K562 (cell line): ENCODE results near the gene OR10G7. TPM values are rescaled to one million over a fixed set of nuclear protein-coding genes. Genes with fewer than 3 reads are reported as not detected.
"Not testable (repeated sequence)": the region's sequence is repeated elsewhere in the genome, so short reads cannot be mapped to it uniquely, and the experiment has no call there.

ENCODE experiments used
- ATAC-seq: fragments of 200-7000 bp; cut with Tn5 transposase; 3 replicates; pipeline ENCODE4 v1.9.1; 2020; ENCODE audit warnings: moderate library complexity
- BruUV-seq: library from RNA; stranded (reverse); fragments of 400-500 nt; replicated peaks from 2 replicates; lab custom pipeline; 2021; lab: Mats Ljungman, UMichigan
- CTCF ChIA-PET: fragments of 300-600 bp; formaldehyde crosslinking; extraction: SDS; loops from one replicate; lab custom pipeline; 2021; ENCODE audit warnings: low intra/inter-chr PET ratio; lab: Yijun Ruan, JAX
- POLR2A ChIA-PET: fragments of 300-600, 350-650 bp; sonication (Branson Sonifier 250); formaldehyde crosslinking; extraction: SDS; loops from one replicate; lab custom pipeline; 2021; ENCODE audit warnings: antibody characterized with exemption, inconsistent platforms; lab: Yijun Ruan, JAX
- DNase-seq, 4 experiments: peaks; one replicate each; pipeline versions ENCODE4 v3.0.0 to v3.0.0-alpha.2; 2011 to 2018; ENCODE audit warnings: low spot score in 3 of 4, mixed read lengths in 3 of 4; ENCODE audit errors: extremely low read depth in 1 of 4
- FAIRE-seq: peaks from 2 replicates; lab custom pipeline; 2011; peaks lifted over from hg19 to GRCh38; lab: Jason Lieb, UNC
- H2AFZ ChIP-seq: 2 replicates; pipeline ENCODE4 v1.6.0; 2011; ENCODE audit warnings: low read depth, low read length, control low read depth, inconsistent platforms
- H3K27ac ChIP-seq: fragments of 200-600 bp; 3 replicates; pipeline ENCODE4 v1.8.0; 2011; ENCODE audit warnings: low read depth, mild to moderate bottlenecking, control low read depth, inconsistent platforms, low read length, moderate library complexity, mixed read lengths; ENCODE audit errors: extremely low read depth
- H3K27me3 ChIP-seq, 2 experiments: fragments of 300-600 bp in 1 of 2; 2 replicates in 1 of 2; 3 replicates in 1 of 2; pipeline versions ENCODE4 v1.6.0 to v1.8.0; 2011; ENCODE audit warnings: inconsistent platforms in 2 of 2, low read length in 2 of 2, mild to moderate bottlenecking in 1 of 2, mixed read lengths in 1 of 2, moderate library complexity in 1 of 2; ENCODE audit not compliant: control insufficient read depth in 2 of 2, insufficient read depth in 2 of 2
- H3K36me3 ChIP-seq: fragments of 300-600 bp; 3 replicates; pipeline ENCODE4 v1.8.0; 2011; ENCODE audit warnings: mild to moderate bottlenecking, low read length, inconsistent platforms; ENCODE audit not compliant: control insufficient read depth, insufficient read depth
- H3K4me1 ChIP-seq, 2 experiments: fragments of 200-600 bp in 1 of 2; replicated peaks in 1 of 2; 2 replicates in 1 of 2; 3 replicates in 1 of 2; pipeline versions ENCODE4 v1.5.1 to v1.8.0; 2011; ENCODE audit warnings: inconsistent platforms in 2 of 2, low read length in 2 of 2, mild to moderate bottlenecking in 1 of 2, mixed read lengths in 1 of 2, moderate library complexity in 1 of 2; ENCODE audit not compliant: control insufficient read depth in 2 of 2, insufficient read depth in 2 of 2
- H3K4me2 ChIP-seq: 2 replicates; pipeline ENCODE4 v1.6.1; 2011; ENCODE audit warnings: low read length, control low read depth, inconsistent platforms, mixed read lengths; ENCODE audit not compliant: insufficient read depth
- H3K4me3 ChIP-seq: fragments of 200-600 bp; sonication (generic), shearing (Covaris generic); 2 replicates; pipeline ENCODE4 v1.5.1; 2016; ENCODE audit warnings: control low read depth, inconsistent platforms
- H3K79me2 ChIP-seq: fragments of 200-600 bp; 3 replicates; pipeline ENCODE4 v1.8.0; 2011; ENCODE audit warnings: low read length, inconsistent platforms; ENCODE audit not compliant: control insufficient read depth, insufficient read depth
- H3K9ac ChIP-seq, 2 experiments: 2 replicates each; pipeline versions ENCODE4 v1.6.0 to v1.6.1; 2011; ENCODE audit warnings: low read depth in 2 of 2, low read length in 2 of 2, control low read depth in 1 of 2, inconsistent platforms in 1 of 2, mild to moderate bottlenecking in 1 of 2, mixed read lengths in 1 of 2; ENCODE audit not compliant: insufficient read depth in 1 of 2
- H3K9me1 ChIP-seq: one replicate; pipeline ENCODE4 v1.6.0; 2011; ENCODE audit warnings: inconsistent platforms, mild to moderate bottlenecking, low read length, moderate library complexity; ENCODE audit not compliant: control insufficient read depth, insufficient read depth
- H3K9me3 ChIP-seq: replicated peaks from 2 replicates; pipeline ENCODE4 v1.5.1; 2011; ENCODE audit warnings: low read depth, low read length, inconsistent platforms; ENCODE audit not compliant: control insufficient read depth, insufficient read depth
- H4K20me1 ChIP-seq: replicated peaks from 2 replicates; pipeline ENCODE4 v1.6.1; 2011; ENCODE audit warnings: low read length, inconsistent platforms, mixed read lengths; ENCODE audit not compliant: control insufficient read depth, insufficient read depth
- ATF4 ChIP-seq: fragments of 450-650 bp; formaldehyde crosslinking; IDR thresholded peaks from 2 replicates; pipeline ENCODE4 v1.4.0; 2022; ENCODE audit warnings: mild to moderate bottlenecking, moderate library complexity
- C11orf30 ChIP-seq: fragments of 450-650 bp; IDR thresholded peaks from 2 replicates; pipeline ENCODE4 v1.6.1; 2016; ENCODE audit warnings: low read depth, mild to moderate bottlenecking
- NKRF ChIP-seq: fragments of 450-650 bp; IDR thresholded peaks from 2 replicates; pipeline ENCODE4 v1.6.1; 2016; ENCODE audit warnings: borderline replicate concordance
- RFX1 ChIP-seq: fragments of 450-650 bp; IDR thresholded peaks from 2 replicates; pipeline ENCODE4 v1.6.1; 2016; ENCODE audit warnings: mild to moderate bottlenecking, moderate library complexity
- SNAPC5 ChIP-seq: fragments of 250-450 bp; sonication (Bioruptor Pico); IDR thresholded peaks from 2 replicates; pipeline ENCODE4 v1.8.0; 2021; ENCODE audit warnings: moderate library complexity, mild to moderate bottlenecking, inconsistent platforms
- SOX6 ChIP-seq: fragments of 450-650 bp; IDR thresholded peaks from 2 replicates; pipeline ENCODE4 v1.6.1; 2014; ENCODE audit warnings: mild to moderate bottlenecking
- SRF ChIP-seq, 2 experiments: fragments of 250-450, 450-650 bp in 1 of 2; sonication (Bioruptor Pico) in 1 of 2; sonication (generic) in 1 of 2; formaldehyde crosslinking; IDR thresholded peaks; 2 replicates each; pipeline versions ENCODE4 v1.5.0 to v1.5.1; 2020 to 2022; ENCODE audit warnings: mild to moderate bottlenecking in 1 of 2, missing genetic modification reagents in 1 of 2
- TARDBP ChIP-seq: fragments of 450-650 bp; IDR thresholded peaks from 2 replicates; pipeline ENCODE4 v1.6.1; 2016
- TEAD4 ChIP-seq, 2 experiments: sonication (generic) in 1 of 2; formaldehyde crosslinking in 1 of 2; IDR thresholded peaks; 2 replicates each; pipeline versions ENCODE4 v1.6.1 to v1.8.0; 2012 to 2022; ENCODE audit warnings: borderline replicate concordance in 1 of 2, inconsistent platforms in 1 of 2, low read length in 1 of 2, mild to moderate bottlenecking in 1 of 2, missing genetic modification reagents in 1 of 2
- WGBS: fragments of 100-300 bp; shearing (Covaris generic); methylation state at CpG from one replicate; pipeline ENCODE4 v1.1.6; 2016; ENCODE audit warnings: low coverage, mixed read lengths; ENCODE audit not compliant: insufficient coverage; ENCODE audit errors: missing lambda C conversion rate; 5-methylcytosine and 5-hydroxymethylcytosine counted together
- in situ Hi-C: fragments of 300-500 bp; cut with MboI; formaldehyde crosslinking; loops from 4 replicates; pipeline ENCODE4 v1.15.0; 2018; ENCODE audit warnings: inconsistent platforms, mixed read lengths
- intact Hi-C: fragments of 100-400 bp; cut with micrococcal nuclease; formaldehyde crosslinking; loops from 2 replicates; pipeline ENCODE4 v1.14.2; 2022
- polyA plus RNA-seq, 8 experiments: library from polyadenylated mRNA; depleted of rRNA in 4 of 8; stranded (reverse) in 5 of 8; unstranded in 3 of 8; fragments of >200 nt; fragmentation: Nextera tagmentation in 2 of 8; fragmentation: Illumina TruSeq in 1 of 8; extraction: Ambion mirVana in 2 of 8; extraction: Trizol in 1 of 8; gene quantifications; 2 replicates each; pipeline versions ENCODE4 v1.2.1 to v1.2.3, GENCODE V29; 2011 to 2014; ENCODE audit warnings: inconsistent platforms in 1 of 8, missing spikeins in 1 of 8
- total RNA-seq, 7 experiments: library from RNA; depleted of rRNA in 6 of 7; stranded (reverse); fragments of >200 nt in 6 of 7; fragmentation: Illumina TruSeq in 2 of 7; extraction: Trizol in 2 of 7; gene quantifications; 2 replicates each; pipeline versions ENCODE4 v1.2.1 to v1.2.3, GENCODE V29; 2011 to 2021; ENCODE audit warnings: low replicate concordance in 1 of 7

The OR10G7 gene
- total and polyA plus RNA-seq, 9 of the 15 experiments (the other 6 are each of a cell fraction or from before 2014, with no cell fraction given) = not detected

GRCh38 chr11:124026498-124026897 lies 14.6 kb downstream of the OR10G7 start, which contains the start of gene OR10G8:
Gene OR10G8 (plus strand): TSS chr11:124026798. CDS start chr11:124029623, 2,825 bp downstream.
- Histone ChIP-seq H3K9me1 (no peaks in the 10 kb centered on the region), H3K27me3 (peaks cover 0 to 6% of the 10 kb centered on the region in 2 experiments; a peak in 1 of 5 replicates), H4K20me1 (no peaks in the 10 kb centered on the region), H3K79me2 (no peaks in the 10 kb centered on the region), H3K4me3 (no peak within 1 kb of the TSS), H3K4me1 (no peaks in the 10 kb centered on the region), H2AFZ (no peak within 1 kb of the TSS), H3K9ac (no peak within 1 kb of the TSS), H3K4me2 (no peak within 1 kb of the TSS), H3K27ac (no peak within 1 kb of the TSS), H3K36me3 (no peaks in the 10 kb centered on the region), H3K9me3 (no peaks in the 10 kb centered on the region)
- intact Hi-C loops (no loop called here), in situ Hi-C loops (no loop called here)
- BruUV-seq = no TSS peak
- DNase-seq = no peak
- TF ChIP-seq ATF4 (no peak), SNAPC5 (CRISPR knock-in tag) (no peak), SRF (CRISPR knock-in tag; IDR thresholded peaks at IDR 0.05) (no peak), NKRF (no peak), SOX6 (no peak), TARDBP (no peak), RFX1 (no peak), TEAD4 (IDR thresholded peaks at IDR 0.05; ENCODE audit: low read length) (no peak), TEAD4 (CRISPR knock-in tag; IDR thresholded peaks at IDR 0.05; ENCODE audit: borderline replicate concordance) (no peak), C11orf30 (no peak)
- no peak for FAIRE-seq
- ChIA-PET CTCF (no interaction called here), POLR2A (no interaction called here)
- ATAC-seq = no peak
- 0% methylated on average over 2 of the region's 2 CpGs for WGBS

GRCh38 chr11:124015837-124016236 lies 25.3 kb downstream of the OR10G7 start:
- intact Hi-C loops, BruUV-seq: not testable (repeated sequence)

More at GRCh38 chr11:124015837-124016236, 25.3 kb downstream of the OR10G7 start:
- FAIRE-seq, H4K20me1 ChIP-seq, ATAC-seq, POLR2A ChIA-PET, H3K9me1 ChIP-seq, DNase-seq, CTCF ChIA-PET, H3K79me2 ChIP-seq, H3K4me1 ChIP-seq, H3K4me3 ChIP-seq, H3K9ac ChIP-seq, H2AFZ ChIP-seq, H3K27me3 ChIP-seq, H3K9me3 ChIP-seq, H3K4me2 ChIP-seq, H3K27ac ChIP-seq, H3K36me3 ChIP-seq, in situ Hi-C loops: not testable (repeated sequence)
- 2% methylated on average over 6 of the region's 9 CpGs for WGBS
